ENCODE results near the gene CALR.
"Not testable (repeated sequence)": the region's sequence is repeated elsewhere in the genome, so short reads cannot be mapped to it uniquely, and the experiment has no call there.

The CALR gene

GRCh38 chr19:12907166-12907565, 31.2 kb upstream of the CALR start:
- no peak for TF ChIP-seq CTCF (conservative IDR thresholded peaks at IDR 0.05)
- no peak for TF ChIP-seq ZFX (IDR thresholded peaks at IDR 0.05)
- no peak overlapping the region for H3K27ac ChIP-seq

GRCh38 chr19:12912571-12912970, 25.8 kb upstream of the CALR start:
- H3K27ac ChIP-seq, result peak overlapping the region; percentile 86
- no peak for TF ChIP-seq ZFX (IDR thresholded peaks at IDR 0.05)
- TF ChIP-seq CTCF (conservative IDR thresholded peaks at IDR 0.05), result no peak

GRCh38 chr19:12913011-12913561, 25.3 kb upstream of the CALR start:
- peak overlapping the region; percentile 86 for H3K27ac ChIP-seq
- TF ChIP-seq ZFX (IDR thresholded peaks at IDR 0.05) (peak; percentile 47; the same call in 1 of the 2 replicates), CTCF (conservative IDR thresholded peaks at IDR 0.05) (no peak)

GRCh38 chr19:12913851-12914690, 24.3 kb upstream of the CALR start:
- H3K27ac ChIP-seq, result peak overlapping the region; percentile 86

GRCh38 chr19:12915860-12916259, 22.5 kb upstream of the CALR start:
- H3K27ac ChIP-seq, result not testable (repeated sequence)

More at GRCh38 chr19:12913851-12914690, 24.3 kb upstream of the CALR start:
- no peak for TF ChIP-seq CTCF (conservative IDR thresholded peaks at IDR 0.05)
- TF ChIP-seq ZFX (IDR thresholded peaks at IDR 0.05), result no peak

GRCh38 chr19:12918253-12918652, 20.2 kb upstream of the CALR start:
- H3K27ac ChIP-seq, result no peak overlapping the region; the same call in 1 of the 2 replicates
- TF ChIP-seq CTCF (conservative IDR thresholded peaks at IDR 0.05) (no peak), ZFX (IDR thresholded peaks at IDR 0.05) (no peak)

GRCh38 chr19:12921047-12921446, 17.4 kb upstream of the CALR start:
- peak overlapping the region; percentile 5; the same call in 1 of the 2 replicates for H3K27ac ChIP-seq
- TF ChIP-seq CTCF (conservative IDR thresholded peaks at IDR 0.05), result no peak
- no peak for TF ChIP-seq ZFX (IDR thresholded peaks at IDR 0.05)

All from C4-2B (cell line).